ENCODE data around the gene PRRG2. TPM values are rescaled to one million over a fixed set of nuclear protein-coding genes. Genes with fewer than 3 reads are reported as not detected.
A peak's percentile ranks its signal among the peaks of the same experiment; 100 is the strongest.

PRRG2 gene
- total RNA-seq, 6 experiments from 2014 or later = 0.33 to 0.69 (median 0.42) TPM

DNA sequence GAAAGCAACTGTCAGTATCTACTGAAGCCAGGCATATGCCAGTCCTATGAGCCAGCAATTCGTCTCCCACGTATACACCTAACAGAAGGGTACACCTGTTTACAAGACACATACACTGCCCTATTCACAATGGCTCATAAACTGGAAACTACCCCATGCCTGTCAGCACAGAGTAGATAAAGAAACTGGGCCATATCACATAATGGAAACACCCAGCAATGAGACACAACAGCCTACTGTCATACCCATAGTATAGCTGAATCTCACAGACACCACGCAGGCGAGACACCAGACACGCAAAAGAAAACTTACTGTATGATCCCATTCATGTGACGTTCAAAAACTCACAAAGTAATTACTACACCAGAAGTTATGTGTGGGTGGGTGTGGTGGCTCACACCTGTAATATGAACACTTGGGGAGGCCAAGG, 16.5 kb upstream of the PRRG2 start:
- H3K9me3 Mint-ChIP-seq = no peaks in the 10 kb centered on the region
- H3K27ac Mint-ChIP-seq = no peak overlapping the region
- no peak for DNase-seq
- H3K27me3 Mint-ChIP-seq (ENCODE audit: insufficient read depth) = peaks cover 1% of the 10 kb centered on the region; the same call in 1 of the 2 replicates
- peaks cover 9% of the 10 kb centered on the region for H3K4me1 Mint-ChIP-seq (ENCODE audit: low read depth)
- TF ChIP-seq, protein P1, sequence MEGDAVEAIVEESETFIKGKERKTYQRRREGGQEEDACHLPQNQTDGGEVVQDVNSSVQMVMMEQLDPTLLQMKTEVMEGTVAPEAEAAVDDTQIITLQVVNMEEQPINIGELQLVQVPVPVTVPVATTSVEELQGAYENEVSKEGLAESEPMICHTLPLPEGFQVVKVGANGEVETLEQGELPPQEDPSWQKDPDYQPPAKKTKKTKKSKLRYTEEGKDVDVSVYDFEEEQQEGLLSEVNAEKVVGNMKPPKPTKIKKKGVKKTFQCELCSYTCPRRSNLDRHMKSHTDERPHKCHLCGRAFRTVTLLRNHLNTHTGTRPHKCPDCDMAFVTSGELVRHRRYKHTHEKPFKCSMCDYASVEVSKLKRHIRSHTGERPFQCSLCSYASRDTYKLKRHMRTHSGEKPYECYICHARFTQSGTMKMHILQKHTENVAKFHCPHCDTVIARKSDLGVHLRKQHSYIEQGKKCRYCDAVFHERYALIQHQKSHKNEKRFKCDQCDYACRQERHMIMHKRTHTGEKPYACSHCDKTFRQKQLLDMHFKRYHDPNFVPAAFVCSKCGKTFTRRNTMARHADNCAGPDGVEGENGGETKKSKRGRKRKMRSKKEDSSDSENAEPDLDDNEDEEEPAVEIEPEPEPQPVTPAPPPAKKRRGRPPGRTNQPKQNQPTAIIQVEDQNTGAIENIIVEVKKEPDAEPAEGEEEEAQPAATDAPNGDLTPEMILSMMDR (IDR thresholded peaks at IDR 0.05) = no peak
- H3K4me3 Mint-ChIP-seq = no peak overlapping the region
- peaks cover 4% of the 10 kb centered on the region for H3K36me3 Mint-ChIP-seq (ENCODE audit: low read depth)

DNA sequence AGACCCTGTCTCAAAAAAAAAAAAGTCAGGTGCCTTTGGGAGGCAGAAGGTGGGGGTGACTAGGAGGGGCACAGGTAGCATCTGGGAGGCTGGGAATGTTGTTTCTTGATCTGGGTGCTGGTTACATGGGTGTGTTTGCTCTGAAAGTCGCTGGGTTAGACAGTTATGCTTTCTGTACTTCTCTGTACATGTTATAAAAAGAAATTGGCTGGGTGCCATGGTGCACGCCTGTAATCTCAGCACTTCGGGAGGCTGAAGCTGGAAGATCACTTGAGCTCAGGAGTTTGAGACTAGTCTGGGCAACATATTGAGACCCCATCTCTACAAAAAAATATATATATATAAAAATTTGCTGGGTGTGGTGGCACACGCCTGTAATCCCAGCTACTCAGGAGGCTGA, 15.9 kb upstream of the PRRG2 start:
- H3K27me3 Mint-ChIP-seq (ENCODE audit: insufficient read depth) = no peaks in the 10 kb centered on the region; the same call in 1 of the 2 replicates
- TF ChIP-seq, protein P1 (IDR thresholded peaks at IDR 0.05) = no peak
- peaks cover 4% of the 10 kb centered on the region for H3K36me3 Mint-ChIP-seq (ENCODE audit: low read depth)
- no peak overlapping the region for H3K4me3 Mint-ChIP-seq
- no peaks in the 10 kb centered on the region for H3K9me3 Mint-ChIP-seq
- peaks cover 14% of the 10 kb centered on the region for H3K4me1 Mint-ChIP-seq (ENCODE audit: low read depth)
- no peak for DNase-seq
- no peak overlapping the region for H3K27ac Mint-ChIP-seq

DNA sequence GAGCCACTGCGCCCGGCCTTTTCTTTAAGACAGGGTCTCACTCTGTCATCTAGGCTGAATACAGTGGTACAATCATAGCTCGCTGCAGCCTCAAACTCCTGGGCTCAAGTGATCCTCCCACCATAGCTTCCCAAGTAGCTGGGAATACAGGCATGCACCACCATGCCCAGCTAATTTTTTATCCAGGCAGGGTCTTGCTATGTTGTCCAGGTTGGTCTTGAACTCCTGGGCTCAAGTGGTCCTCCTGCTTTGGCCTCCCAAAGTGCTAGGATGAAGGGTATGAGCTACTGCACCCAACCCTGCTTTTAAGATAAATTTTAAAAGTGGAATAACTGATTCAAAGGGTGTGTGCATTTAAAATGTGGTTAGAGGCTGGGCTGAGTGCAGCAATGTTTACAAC, 14.8 kb upstream of the PRRG2 start:
- no peaks in the 10 kb centered on the region for H3K9me3 Mint-ChIP-seq
- TF ChIP-seq, protein P1 (IDR thresholded peaks at IDR 0.05) = no peak
- DNase-seq = no peak
- no peaks in the 10 kb centered on the region; the same call in none of the 2 replicates for H3K27me3 Mint-ChIP-seq (ENCODE audit: insufficient read depth)
- H3K36me3 Mint-ChIP-seq (ENCODE audit: low read depth) = peaks cover 4% of the 10 kb centered on the region
- no peak overlapping the region for H3K4me3 Mint-ChIP-seq
- H3K27ac Mint-ChIP-seq = no peak overlapping the region
- H3K4me1 Mint-ChIP-seq (ENCODE audit: low read depth) = peaks cover 19% of the 10 kb centered on the region

DNA sequence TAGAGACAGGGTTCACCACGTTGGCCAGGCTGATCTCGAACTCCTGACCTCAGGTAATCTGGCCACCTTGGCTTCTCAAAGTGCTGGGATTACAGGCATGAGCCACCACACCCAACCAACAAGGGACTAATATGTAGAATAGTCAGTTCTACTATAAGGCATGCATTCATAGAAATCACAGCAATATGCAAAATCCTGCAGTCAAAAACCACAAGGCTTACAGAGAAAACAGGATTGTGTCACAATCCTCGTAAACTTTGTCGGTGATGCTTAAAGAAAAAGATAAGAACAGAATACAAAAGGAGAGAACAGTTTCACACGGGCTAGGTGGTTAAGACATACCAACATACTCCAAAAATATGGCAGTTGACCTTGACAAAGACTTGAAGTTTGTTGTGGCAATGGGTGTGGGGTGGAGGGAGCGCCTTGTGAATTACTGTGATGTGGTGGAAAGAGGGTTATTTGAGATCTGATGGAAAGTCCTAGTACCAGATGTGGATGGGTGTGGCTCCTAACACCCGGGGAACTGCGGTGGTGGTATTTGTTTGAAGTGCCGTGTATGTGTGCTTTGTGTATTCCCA, 13.2 kb upstream of the PRRG2 start:
- peak overlapping the region; percentile 56; the same call in 1 of the 2 replicates for H3K27ac Mint-ChIP-seq
- no peaks in the 10 kb centered on the region for H3K9me3 Mint-ChIP-seq
- H3K27me3 Mint-ChIP-seq (ENCODE audit: insufficient read depth) = no peaks in the 10 kb centered on the region; the same call in 1 of the 2 replicates
- H3K36me3 Mint-ChIP-seq (ENCODE audit: low read depth) = peaks cover 4% of the 10 kb centered on the region
- H3K4me1 Mint-ChIP-seq (ENCODE audit: low read depth) = peaks cover 19% of the 10 kb centered on the region
- no peak overlapping the region for H3K4me3 Mint-ChIP-seq
- TF ChIP-seq, protein P1 (IDR thresholded peaks at IDR 0.05) = no peak
- no peak for DNase-seq

DNA sequence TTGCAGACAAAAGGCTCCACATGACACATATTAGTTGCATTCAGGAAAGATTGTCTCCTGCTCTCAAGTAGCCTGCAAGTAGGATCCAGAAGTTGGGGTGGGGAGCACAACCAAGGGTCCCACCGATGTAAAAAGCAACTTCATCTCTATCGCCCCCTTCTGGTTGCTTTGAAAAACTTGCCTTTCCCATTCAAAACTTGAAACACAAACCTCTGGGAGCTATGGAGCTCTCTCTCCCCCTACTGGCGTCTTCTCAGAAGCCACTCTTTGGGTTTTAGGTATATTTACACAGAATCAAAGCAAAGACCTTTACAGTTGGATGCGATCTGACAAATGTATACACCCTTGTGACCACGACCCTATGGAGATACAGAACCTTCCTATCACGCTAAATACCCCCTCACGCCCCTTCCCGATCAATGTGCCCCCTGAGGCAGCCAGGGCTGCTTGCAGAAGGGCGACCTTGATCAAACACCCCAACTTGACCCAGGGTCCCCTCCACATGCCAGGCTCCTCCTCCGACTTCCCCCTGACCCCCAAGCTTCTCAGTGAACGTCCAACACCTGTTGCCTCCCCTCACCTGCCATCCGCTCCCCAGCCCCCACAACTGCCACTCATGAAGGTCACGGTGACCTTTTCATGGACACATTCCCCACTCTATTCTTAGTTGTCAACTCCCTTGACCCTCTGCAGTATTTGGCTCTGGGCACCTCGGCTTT, 10.8 kb upstream of the PRRG2 start:
- H3K9me3 Mint-ChIP-seq = no peaks in the 10 kb centered on the region
- no peak overlapping the region for H3K4me3 Mint-ChIP-seq
- TF ChIP-seq, protein P1 (IDR thresholded peaks at IDR 0.05) = peak; percentile 99
- peak overlapping the region; percentile 53 for H3K27ac Mint-ChIP-seq
- H3K36me3 Mint-ChIP-seq (ENCODE audit: low read depth) = peaks cover under 1% of the 10 kb centered on the region
- peaks cover 30% of the 10 kb centered on the region for H3K4me1 Mint-ChIP-seq (ENCODE audit: low read depth)
- no peaks in the 10 kb centered on the region; the same call in 1 of the 2 replicates for H3K27me3 Mint-ChIP-seq (ENCODE audit: insufficient read depth)
- DNase-seq = peak; percentile 73

Data from HFFc6 (cell line).